ENCODE measurements around the gene CDH22. TPM values are rescaled to one million over a fixed set of nuclear protein-coding genes. Genes with fewer than 3 reads are reported as not detected.

The CDH22 gene
- total and polyA plus RNA-seq, 9 of the 15 experiments (the other 6 are each of a cell fraction or from before 2014, with no cell fraction given), result 0.07 to 0.08 TPM; not detected in 7

- Histone ChIP-seq H3K9ac (ENCODE audit: insufficient read depth in 1 of 2, low read depth in 2 of 2, low read length in 2 of 2) (no peak overlapping the region), H3K79me2 (ENCODE audit: control insufficient read depth, insufficient read depth, low read length) (no peaks in the 10 kb centered on the region), H3K4me3 (no peak overlapping the region), H3K27ac (ENCODE audit: extremely low read depth, low read depth, low read length) (no peak overlapping the region), H3K4me1 (replicated peaks in 1 of 2; ENCODE audit: control insufficient read depth in 2 of 2, insufficient read depth in 2 of 2, low read length in 2 of 2) (no peaks in the 10 kb centered on the region), H2AFZ (ENCODE audit: low read depth, low read length) (no peak overlapping the region), H3K4me2 (ENCODE audit: insufficient read depth, low read length) (no peak overlapping the region), H3K36me3 (ENCODE audit: control insufficient read depth, insufficient read depth, low read length) (no peaks in the 10 kb centered on the region), H4K20me1 (replicated peaks; ENCODE audit: control insufficient read depth, insufficient read depth, low read length) (peaks cover 7% of the 10 kb centered on the region; the same call in 1 of the 2 replicates), H3K27me3 (ENCODE audit: control insufficient read depth in 2 of 2, insufficient read depth in 2 of 2, low read length in 2 of 2) (peaks cover 2 to 16% of the 10 kb centered on the region in 2 experiments; a peak in 3 of 5 replicates), H3K9me1 (ENCODE audit: control insufficient read depth, insufficient read depth, low read length) (no peaks in the 10 kb centered on the region), H3K9me3 (replicated peaks; ENCODE audit: control insufficient read depth, insufficient read depth, low read depth, low read length) (no peaks in the 10 kb centered on the region)
- DNase-seq (ENCODE audit: extremely low read depth in 1 of 4, low spot score in 3 of 4), result no peak
- BruUV-seq (replicated peaks), result no TSS peak
- WGBS (ENCODE audit: insufficient coverage, low coverage, missing lambda C conversion rate), result 0% methylated on average over 15 of the region's 18 CpGs
- ChIA-PET POLR2A (interaction anchor here (0.6 to 1.6 kb wide), 2 partner anchors 20 to 899 kb away, joined by 3 to 7 read pairs; no protein-coding TSS in a partner anchor), CTCF (ENCODE audit: low intra/inter-chr PET ratio) (no interaction called here)
- TF ChIP-seq TFAM (CRISPR knock-in tag; conservative IDR thresholded peaks at IDR 0.05) (no peak), THRA (IDR thresholded peaks at IDR 0.05) (no peak), BHLHE40 (IDR thresholded peaks at IDR 0.05; ENCODE audit: low read length) (peak; percentile 13; the same call in 1 of the 2 replicates)
- ATAC-seq, result no peak
- FAIRE-seq, result no peak
- intact Hi-C loops (cut with micrococcal nuclease), result no loop called here
- in situ Hi-C loops (cut with MboI), result no loop called here
Observed at GRCh38 chr20:46188866-46189541, 119.3 kb downstream of the CDH22 start.
